Stimulated activated CD8-positive, alpha-beta memory T cell treated with anti-CD3 and anti-CD28 coated beads, Interleukin-12 subunit alpha, Interleukin-12 subunit beta, amount 100 ng/mL, for 24 hours (primary cell): Measurements from ENCODE around the gene SLC39A13.

ENCODE experiments used
- DNase-seq: peaks from one replicate; pipeline ENCODE4 v3.0.0-alpha.2; 2020; ENCODE audit errors: extremely low read depth

SLC39A13 gene

DNA sequence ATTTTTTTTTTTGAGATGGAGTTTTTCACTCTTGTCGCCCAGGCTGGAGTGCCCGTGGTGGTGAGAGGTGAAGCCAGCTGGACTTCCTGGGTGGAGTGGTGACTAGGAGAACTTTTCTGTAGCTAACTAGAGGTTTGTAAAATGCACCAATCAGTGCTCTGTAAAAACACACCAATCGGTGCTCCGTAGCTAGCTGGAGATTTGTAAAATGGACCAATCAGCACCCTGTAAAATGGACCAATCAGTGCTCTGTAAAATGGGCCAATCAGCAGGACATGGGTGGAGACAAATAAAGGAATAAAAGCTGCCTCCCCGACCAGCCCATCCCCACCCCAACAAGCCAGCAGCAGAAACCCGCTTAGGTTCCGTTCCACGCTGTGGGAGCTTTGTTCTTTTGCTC lies 45.0 kb downstream of the SLC39A13 start:
- DNase-seq, result no peak

DNA sequence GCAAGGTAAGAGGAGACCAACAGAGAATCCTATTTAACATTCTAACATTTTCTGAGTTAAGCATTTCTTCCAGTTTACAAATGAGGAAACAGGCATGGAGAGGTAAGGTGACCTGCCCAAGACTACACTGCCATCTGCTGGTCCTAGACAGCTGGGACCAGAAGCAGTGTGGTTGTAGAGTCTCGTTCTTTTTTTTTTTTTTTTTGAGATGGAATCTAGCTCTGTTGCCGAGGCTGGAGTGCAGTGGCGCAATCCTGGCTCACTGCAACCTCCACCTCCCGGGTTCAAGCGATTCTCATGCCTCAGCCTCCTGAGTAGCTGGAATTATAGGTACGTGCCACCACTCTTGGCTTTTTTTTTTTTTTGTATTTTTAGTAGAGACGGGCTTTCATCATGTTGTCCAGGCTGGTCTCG lies 45.9 kb downstream of the SLC39A13 start:
- DNase-seq, result peak; percentile 19

DNA sequence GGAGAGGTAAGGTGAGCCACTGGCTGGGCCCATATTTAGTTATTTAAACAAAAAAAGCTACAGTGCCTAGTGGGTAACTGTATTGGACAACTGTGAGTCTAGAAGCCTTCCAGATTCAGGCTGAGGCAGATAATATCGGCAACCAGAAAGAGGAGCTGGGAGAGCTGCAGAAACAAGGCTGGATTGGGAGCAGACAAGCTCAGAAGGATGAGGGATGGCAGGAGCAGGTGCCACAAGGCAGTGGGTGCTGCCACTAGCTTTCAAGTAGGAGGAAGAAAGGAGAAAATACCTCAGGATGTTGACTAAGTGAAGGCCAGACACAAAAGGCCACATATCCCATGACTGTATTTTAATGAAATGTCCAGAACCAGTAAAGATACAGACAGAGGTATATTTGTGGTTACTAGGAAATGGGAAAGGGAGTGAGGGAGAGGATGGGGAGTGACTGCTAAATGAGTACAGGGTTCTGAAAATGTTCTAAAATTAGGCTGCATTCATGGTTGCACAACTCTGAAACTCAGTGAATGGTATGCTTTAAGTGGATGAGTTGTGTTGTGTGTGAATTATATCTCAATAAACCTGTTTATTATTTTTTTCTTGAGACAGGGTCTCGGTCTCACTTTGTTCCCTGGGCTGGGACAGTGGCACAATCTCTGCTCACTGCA lies 52.3 kb downstream of the SLC39A13 start:
- DNase-seq, result no peak

- no peak for DNase-seq
These were observed 53.5 kb downstream of the SLC39A13 start for GRCh38 chr11:47461876-47462275.

DNA sequence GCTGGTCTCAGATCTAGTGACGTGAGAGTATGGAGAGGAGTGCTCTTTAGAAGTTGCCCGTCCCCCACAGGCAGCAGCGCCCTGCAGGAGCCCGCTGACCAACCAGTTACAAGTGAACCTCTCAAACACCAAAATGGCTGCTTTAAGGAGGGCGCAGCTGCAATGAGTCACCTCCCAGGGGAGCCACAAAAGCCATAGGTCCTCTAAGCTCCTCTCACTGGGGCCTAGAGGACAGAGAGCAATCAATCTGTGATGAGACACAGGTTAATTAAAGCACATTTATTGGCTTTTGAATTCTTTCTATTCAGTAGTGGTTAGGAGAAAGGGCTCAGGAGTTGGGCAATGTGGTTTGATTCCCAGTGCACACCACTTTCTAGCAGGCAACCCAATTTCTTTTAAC lies 56.1 kb downstream of the SLC39A13 start:
- DNase-seq, result no peak
